Fibroblast of lung (primary cell): ENCODE results near the gene PAPPA. TPM values are rescaled to one million over a fixed set of nuclear protein-coding genes. Genes with fewer than 3 reads are reported as not detected.

Source experiments
- DNase-seq, 2 donors: peaks; one replicate each; pipeline versions ENCODE4 v3.0.0 to v3.0.0-alpha.2; 2010; ENCODE audit warnings: low read depth in 2 of 2
- H2AFZ ChIP-seq: 2 replicates; pipeline ENCODE4 v1.5.1; 2012; ENCODE audit warnings: low read length, control low read depth, inconsistent platforms
- H3K27ac ChIP-seq: 2 replicates; pipeline ENCODE4 v1.5.1; 2011; ENCODE audit warnings: low read length, control low read depth; ENCODE audit not compliant: insufficient read depth
- H3K27me3 ChIP-seq: 2 replicates; pipeline ENCODE4 v1.5.1; 2011; ENCODE audit warnings: mild to moderate bottlenecking, low read length; ENCODE audit not compliant: control insufficient read depth, insufficient read depth
- H3K36me3 ChIP-seq: 2 replicates; pipeline ENCODE4 v1.5.1; 2011; ENCODE audit warnings: low read length; ENCODE audit not compliant: control insufficient read depth, insufficient read depth
- H3K4me1 ChIP-seq: 2 replicates; pipeline ENCODE4 v1.5.1; 2011; ENCODE audit warnings: low read length; ENCODE audit not compliant: control insufficient read depth, insufficient read depth; ENCODE audit errors: extremely low read depth
- H3K4me2 ChIP-seq: 2 replicates; pipeline ENCODE4 v1.5.1; 2011; ENCODE audit warnings: low read length, control low read depth; ENCODE audit not compliant: insufficient read depth; ENCODE audit errors: extremely low read depth
- H3K4me3 ChIP-seq, 4 experiments: fragments of 200-600 bp in 1 of 4; sonication (generic) in 1 of 4; replicated peaks in 1 of 4; 2 replicates each; pipeline ENCODE4 v1.5.1; 2011 to 2016; ENCODE audit warnings: low read length in 4 of 4, low read depth in 3 of 4, mild to moderate bottlenecking in 3 of 4, control low read depth in 2 of 4, inconsistent platforms in 1 of 4, mixed read lengths in 1 of 4; ENCODE audit not compliant: insufficient read depth in 1 of 4; ENCODE audit errors: control extremely low read depth in 1 of 4
- H3K79me2 ChIP-seq: 2 replicates; pipeline ENCODE4 v1.5.1; 2012; ENCODE audit warnings: mild to moderate bottlenecking, low read length, inconsistent platforms; ENCODE audit not compliant: control insufficient read depth, insufficient read depth
- H3K9ac ChIP-seq: 2 replicates; pipeline ENCODE4 v1.5.1; 2011; ENCODE audit warnings: mild to moderate bottlenecking, low read length, control low read depth; ENCODE audit not compliant: insufficient read depth
- H3K9me3 ChIP-seq: 2 replicates; pipeline ENCODE4 v1.5.1; 2012; ENCODE audit warnings: low read depth, low read length; ENCODE audit not compliant: control insufficient read depth, insufficient read depth
- H4K20me1 ChIP-seq: 2 replicates; pipeline ENCODE4 v1.5.1; 2011; ENCODE audit warnings: low read length; ENCODE audit not compliant: control insufficient read depth, insufficient read depth; ENCODE audit errors: extremely low read depth
- CTCF ChIP-seq, 2 donors: IDR thresholded peaks in 1 of 2; conservative IDR thresholded peaks in 1 of 2; 1 replicate in 1 of 2; 2 replicates in 1 of 2; pipeline ENCODE4 v1.5.1; 2011 to 2012; ENCODE audit warnings: low read length in 2 of 2, control low read depth in 1 of 2, inconsistent platforms in 1 of 2, low read depth in 1 of 2, mild to moderate bottlenecking in 1 of 2
- EZH2 ChIP-seq: IDR thresholded peaks from 2 replicates; pipeline ENCODE4 v1.5.1; 2012; ENCODE audit warnings: low read length, control low read depth, mild to moderate bottlenecking; ENCODE audit errors: missing control alignments
- polyA plus RNA-seq, 2 donors: library from polyadenylated mRNA; depleted of rRNA in 1 of 2; stranded (reverse) in 1 of 2; unstranded in 1 of 2; fragments of >200 nt; gene quantifications; 2 replicates each; pipeline ENCODE4 v1.2.1, GENCODE V29; 2011 to 2012; ENCODE audit warnings: missing spikeins in 1 of 2
- total RNA-seq: library from RNA; depleted of rRNA; stranded (reverse); fragments of >200 nt; gene quantifications from 2 replicates; pipeline ENCODE4 v1.2.1, GENCODE V29; 2014

Gene PAPPA
- total and polyA plus RNA-seq, 2 donors (not counting 1 experiment from before 2014, with no cell fraction given), result 8.8 to 45.7 TPM

DNA sequence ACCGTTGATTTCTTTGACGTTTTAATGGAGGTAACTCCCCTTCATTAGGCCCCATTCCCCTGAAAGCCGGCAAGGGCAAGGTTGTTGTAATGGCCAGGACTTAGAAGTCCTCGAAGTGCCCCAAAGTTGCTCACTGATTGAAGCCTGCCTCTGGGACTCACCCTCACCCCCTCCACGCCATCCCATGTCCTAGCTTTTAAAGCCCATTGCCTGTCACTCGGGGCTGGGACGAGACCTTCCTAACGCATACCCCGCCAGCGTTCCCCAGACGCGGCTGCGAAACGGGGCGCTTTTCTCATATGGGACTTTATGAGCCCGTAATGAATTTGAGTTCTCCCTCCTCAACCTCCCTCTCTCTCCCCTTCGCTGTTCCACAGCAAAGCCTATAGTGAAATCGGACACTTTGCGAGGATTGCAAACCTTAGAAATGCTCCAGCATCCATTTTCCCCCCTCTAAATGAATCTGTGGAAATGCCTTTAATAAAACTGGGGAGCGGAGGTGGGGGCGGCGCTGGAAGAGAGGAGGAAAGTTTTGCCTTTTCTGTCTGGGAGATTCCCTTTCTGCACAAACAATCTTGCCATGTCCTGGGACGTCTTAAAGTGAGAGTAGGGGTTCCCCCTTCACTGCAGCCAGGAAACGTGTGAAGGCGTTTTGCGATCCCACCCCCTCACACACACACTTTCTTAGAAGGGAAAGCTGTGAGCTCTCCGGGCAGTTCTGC lies 1.5 kb downstream of the PAPPA start:
- DNase-seq, result peak; percentile 62 to 81
- Histone ChIP-seq H3K79me2 (peaks cover 4% of the 10 kb centered on the region), H2AFZ (peak overlapping the region; percentile 84), H3K4me2 (peak overlapping the region; percentile 99), H3K9ac (peak overlapping the region; percentile 74), H3K27ac (peak overlapping the region; percentile 89), H3K4me1 (peaks cover 16% of the 10 kb centered on the region), H3K27me3 (no peaks in the 10 kb centered on the region), H3K9me3 (no peaks in the 10 kb centered on the region), H4K20me1 (no peaks in the 10 kb centered on the region), H3K4me3 (peak overlapping the region; percentile 78 to 94 (median 82)), H3K36me3 (no peaks in the 10 kb centered on the region)
- TF ChIP-seq CTCF (conservative IDR thresholded peaks at IDR 0.05 in 1 of 2, IDR thresholded peaks at IDR 0.05 in 1 of 2; ENCODE audit: low read depth in 1 of 2, low read length in 2 of 2) (no peak), EZH2 (no peak)

DNA sequence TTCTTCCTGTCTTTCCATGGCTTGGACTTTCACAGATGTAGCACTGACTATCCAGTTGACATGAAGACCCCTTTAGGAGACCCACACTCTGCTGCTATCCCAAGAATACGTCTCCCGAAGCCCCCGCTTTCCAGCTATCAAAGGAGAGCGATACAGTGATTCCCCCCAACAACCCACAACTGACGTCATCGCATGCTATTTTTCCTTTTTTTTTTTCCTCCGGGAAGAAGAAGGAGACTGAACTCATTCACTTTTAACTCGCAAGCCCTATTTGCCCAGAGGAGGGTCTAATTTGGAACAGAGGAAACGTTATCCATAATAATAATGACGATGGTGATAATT lies 2.1 kb downstream of the PAPPA start:
- Histone ChIP-seq H3K4me2 (peak overlapping the region; percentile 99), H4K20me1 (no peaks in the 10 kb centered on the region), H3K4me1 (peaks cover 16% of the 10 kb centered on the region), H3K9me3 (no peaks in the 10 kb centered on the region), H3K79me2 (peaks cover 4% of the 10 kb centered on the region), H3K27me3 (no peaks in the 10 kb centered on the region), H3K9ac (peak overlapping the region; percentile 74), H3K27ac (peak overlapping the region; percentile 89), H2AFZ (peak overlapping the region; percentile 84), H3K36me3 (no peaks in the 10 kb centered on the region), H3K4me3 (peak overlapping the region; percentile 78 to 94 (median 82))
- DNase-seq, result peak; percentile 54 to 77
- TF ChIP-seq CTCF (conservative IDR thresholded peaks at IDR 0.05 in 1 of 2, IDR thresholded peaks at IDR 0.05 in 1 of 2; ENCODE audit: low read depth in 1 of 2, low read length in 2 of 2) (no peak), EZH2 (no peak)

DNA sequence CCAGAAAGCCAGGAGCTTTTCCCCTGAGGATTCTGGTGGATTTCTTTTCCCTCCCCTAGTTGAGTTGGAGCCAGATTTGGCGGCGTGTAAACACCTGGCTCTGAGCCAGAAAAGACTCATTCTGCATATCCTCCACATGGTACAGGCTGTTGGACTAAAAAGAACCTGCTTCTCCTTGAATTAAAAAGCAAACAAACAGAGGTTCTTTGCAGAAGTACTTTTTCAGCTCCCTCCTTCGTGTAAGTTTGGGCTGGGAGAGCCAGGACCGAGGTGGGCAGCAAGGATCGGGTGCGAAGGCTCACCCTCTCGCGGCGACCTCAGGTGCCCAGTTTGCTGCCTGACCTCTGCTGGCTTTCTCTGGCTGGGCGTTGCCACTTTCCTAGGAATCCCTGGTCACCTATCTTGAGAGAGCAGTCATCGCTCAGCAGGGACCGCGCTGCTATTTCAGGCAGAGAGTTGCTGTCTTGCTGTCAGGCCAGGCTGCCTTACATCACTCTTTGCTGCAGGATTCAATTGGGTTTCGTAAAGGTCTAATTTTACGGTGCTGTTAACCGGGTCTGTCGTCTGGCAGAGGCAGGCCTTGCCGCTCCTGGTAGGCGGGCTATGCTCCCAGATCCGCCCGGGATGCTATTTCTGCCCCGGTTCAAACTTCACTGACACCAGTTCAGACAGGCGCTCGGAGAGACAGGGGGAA lies 3.2 kb downstream of the PAPPA start:
- Histone ChIP-seq H3K4me2 (peak overlapping the region; percentile 99), H3K27ac (peak overlapping the region; percentile 79), H3K36me3 (no peaks in the 10 kb centered on the region), H3K79me2 (peaks cover 4% of the 10 kb centered on the region), H4K20me1 (no peaks in the 10 kb centered on the region), H3K4me3 (peak overlapping the region; percentile 52 to 94 (median 67)), H3K27me3 (no peaks in the 10 kb centered on the region), H3K4me1 (peaks cover 16% of the 10 kb centered on the region), H3K9me3 (no peaks in the 10 kb centered on the region), H2AFZ (peak overlapping the region; percentile 82), H3K9ac (peak overlapping the region; percentile 38)
- TF ChIP-seq CTCF (conservative IDR thresholded peaks at IDR 0.05 in 1 of 2, IDR thresholded peaks at IDR 0.05 in 1 of 2; ENCODE audit: low read depth in 1 of 2, low read length in 2 of 2), result no peak
- TF ChIP-seq EZH2, result no peak
- DNase-seq, result peak; percentile 65 to 92
